ENCODE measurements around the gene KLF15. TPM values are rescaled to one million over a fixed set of nuclear protein-coding genes. Genes with fewer than 3 reads are reported as not detected.

The KLF15 gene
- total RNA-seq, 4 donors from 2014 or later = 3.3 to 10.9 (median 9.4) TPM

GRCh38 chr3:126358038-126358815 is 1.0 kb upstream of the KLF15 start:
- peak in 1 of 3 donors; percentile 30 for DNase-seq
- Histone ChIP-seq H3K4me3 (peak overlapping the region; percentile 57 to 83 (median 67)), H3K36me3 (no peaks in the 10 kb centered on the region), H3K4me1 (peaks cover 0 to 20% (median 4%) of the 10 kb centered on the region in 4 donors), H3K27me3 (peaks cover 0 to 4% of the 10 kb centered on the region in 2 donors), H3K27ac (no peak overlapping the region), H3K9me3 (no peaks in the 10 kb centered on the region)
- TF ChIP-seq POLR2A (IDR thresholded peaks at IDR 0.05) (no peak), CTCF (IDR thresholded peaks at IDR 0.05) (no peak)

GRCh38 chr3:126356373-126357264 is 589 bp downstream of the KLF15 start:
- Histone ChIP-seq H3K27me3 (peaks cover 0 to 4% of the 10 kb centered on the region in 2 donors), H3K9me3 (no peaks in the 10 kb centered on the region), H3K27ac (peak overlapping the region; percentile 72 to 88 (median 80)), H3K4me3 (peak overlapping the region; percentile 57 to 83 (median 67)), H3K36me3 (peaks cover 0 to 11% (median 0%) of the 10 kb centered on the region in 3 donors), H3K4me1 (peaks cover 0 to 20% (median 4%) of the 10 kb centered on the region in 4 donors)
- no peak for DNase-seq
- TF ChIP-seq POLR2A (IDR thresholded peaks at IDR 0.05) (no peak), CTCF (IDR thresholded peaks at IDR 0.05) (no peak)

GRCh38 chr3:126355777-126356372 is 1.3 kb downstream of the KLF15 start:
- Histone ChIP-seq H3K27ac (peak overlapping the region; percentile 72 to 88 (median 80)), H3K9me3 (no peaks in the 10 kb centered on the region), H3K36me3 (peaks cover 0 to 15% (median 0%) of the 10 kb centered on the region in 3 donors), H3K4me3 (peak overlapping the region; percentile 57 to 83 (median 67)), H3K4me1 (peaks cover 0 to 20% (median 4%) of the 10 kb centered on the region in 4 donors), H3K27me3 (peaks cover 0 to 4% of the 10 kb centered on the region in 2 donors)
- peak; percentile 68 to 91 (median 82) for DNase-seq
- TF ChIP-seq POLR2A (IDR thresholded peaks at IDR 0.05) = no peak
- no peak for TF ChIP-seq CTCF (IDR thresholded peaks at IDR 0.05)

- Histone ChIP-seq H3K4me1 (peaks cover 0 to 20% (median 4%) of the 10 kb centered on the region in 4 donors), H3K27ac (peak overlapping the region in 3 of 4 donors; percentile 52 to 88 (median 61)), H3K9me3 (no peaks in the 10 kb centered on the region), H3K36me3 (peaks cover 0 to 15% (median 0%) of the 10 kb centered on the region in 3 donors), H3K27me3 (peaks cover 0 to 4% of the 10 kb centered on the region in 2 donors), H3K4me3 (peak overlapping the region in 2 of 4 donors; percentile 57 to 83)
- DNase-seq = peak in 1 of 3 donors; percentile 31
- TF ChIP-seq CTCF (IDR thresholded peaks at IDR 0.05) = no peak
- TF ChIP-seq POLR2A (IDR thresholded peaks at IDR 0.05) = no peak
Measured at GRCh38 chr3:126355251-126355650, 2.0 kb downstream of the KLF15 start.

- H3K4me1 ChIP-seq = peaks cover 0 to 20% (median 4%) of the 10 kb centered on the region in 4 donors
- H3K27me3 ChIP-seq = peaks cover 0 to 4% of the 10 kb centered on the region in 2 donors
- H3K27ac ChIP-seq = peak overlapping the region in 2 of 4 donors; percentile 61 to 88
- peak in 1 of 3 donors; percentile 34 for DNase-seq
- peak overlapping the region in 1 of 4 donors; percentile 83 for H3K4me3 ChIP-seq
- H3K9me3 ChIP-seq = no peaks in the 10 kb centered on the region
- TF ChIP-seq CTCF (IDR thresholded peaks at IDR 0.05) (no peak), POLR2A (IDR thresholded peaks at IDR 0.05) (no peak)
- peaks cover 0 to 15% (median 0%) of the 10 kb centered on the region in 3 donors for H3K36me3 ChIP-seq
Measured at GRCh38 chr3:126354776-126355175, 2.4 kb downstream of the KLF15 start.
